HG03064 (cell line): Measurements from ENCODE around the gene GALNT8.

Experiments used
- ATAC-seq: cut with Tn5 transposase; IDR thresholded peaks from one replicate; pipeline ENCODE4 v1.9.1; 2021; ENCODE audit warnings: low read depth; ENCODE audit not compliant: unreplicated experiment

The GALNT8 gene

GRCh38 chr12:4791497-4791896, 71.3 kb downstream of the GALNT8 start:
- no peak for ATAC-seq

- no peak for ATAC-seq
These were observed 74.3 kb downstream of the GALNT8 start for GRCh38 chr12:4794491-4794890.

- ATAC-seq: no peak
These were observed 76.0 kb downstream of the GALNT8 start for GRCh38 chr12:4796216-4796615.

- no peak for ATAC-seq
These were observed 76.7 kb downstream of the GALNT8 start for GRCh38 chr12:4796694-4797482.

- no peak for ATAC-seq
These were observed 80.4 kb downstream of the GALNT8 start for GRCh38 chr12:4800555-4800954.

DNA sequence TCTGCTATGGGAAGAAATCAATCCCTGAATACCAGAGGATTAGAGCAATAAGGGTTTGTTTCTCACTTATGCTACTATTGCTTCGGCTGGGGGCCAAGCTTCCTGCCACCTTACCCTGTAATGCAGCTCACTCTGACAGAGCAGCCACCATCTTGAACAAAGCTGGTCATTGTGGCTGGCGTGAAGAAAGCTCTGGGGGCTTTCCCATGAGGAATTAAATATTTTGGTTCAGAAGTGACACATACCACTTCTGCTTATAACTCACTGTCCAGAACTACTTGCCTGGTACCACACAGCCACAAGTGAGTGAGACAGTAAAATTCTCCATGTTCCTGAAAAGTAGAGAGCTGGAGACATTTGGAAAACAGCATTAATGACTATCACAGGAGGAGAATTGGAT, 82.6 kb downstream of the GALNT8 start:
- no peak for ATAC-seq

- no peak for ATAC-seq
These were observed 86.4 kb downstream of the GALNT8 start for GRCh38 chr12:4806439-4807115.

GRCh38 chr12:4807116-4807783, 87.0 kb downstream of the GALNT8 start:
- no peak for ATAC-seq

DNA sequence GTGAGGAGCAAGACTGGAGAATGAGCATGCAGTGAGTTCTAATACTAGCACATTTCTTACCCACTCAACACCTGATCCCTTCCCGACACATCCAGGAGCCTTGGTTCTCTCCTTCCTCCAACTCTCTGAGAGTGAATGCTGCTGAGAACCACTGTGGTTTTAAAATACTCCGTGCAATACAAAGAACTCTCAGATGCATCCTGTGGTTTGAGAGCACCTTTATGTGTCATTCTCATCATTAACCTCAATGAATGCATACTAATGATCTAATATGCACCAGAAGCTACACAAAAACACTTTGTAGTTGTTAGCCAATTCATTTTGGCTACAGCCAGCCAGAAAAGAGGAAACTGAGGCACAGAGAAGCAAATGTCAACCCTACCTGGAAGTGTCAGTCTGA, 87.6 kb downstream of the GALNT8 start:
- no peak for ATAC-seq

- ATAC-seq: no peak
These were observed 88.8 kb downstream of the GALNT8 start for GRCh38 chr12:4809013-4809448.

- ATAC-seq: no peak
These were observed 89.4 kb downstream of the GALNT8 start for GRCh38 chr12:4809449-4810218.

DNA sequence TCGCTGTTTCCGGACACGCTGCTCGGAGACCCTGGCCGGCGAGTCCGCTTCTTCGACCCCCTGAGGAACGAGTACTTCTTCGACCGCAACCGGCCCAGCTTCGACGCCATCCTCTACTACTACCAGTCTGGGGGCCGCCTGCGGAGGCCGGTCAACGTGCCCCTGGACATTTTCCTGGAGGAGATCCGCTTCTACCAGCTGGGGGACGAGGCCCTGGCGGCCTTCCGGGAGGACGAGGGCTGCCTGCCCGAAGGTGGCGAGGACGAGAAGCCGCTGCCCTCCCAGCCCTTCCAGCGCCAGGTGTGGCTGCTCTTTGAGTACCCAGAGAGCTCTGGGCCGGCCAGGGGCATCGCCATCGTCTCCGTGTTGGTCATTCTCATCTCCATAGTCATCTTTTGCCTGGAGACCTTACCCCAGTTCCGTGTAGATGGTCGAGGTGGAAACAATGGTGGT, 90.0 kb downstream of the GALNT8 start:
- no peak for ATAC-seq

GRCh38 chr12:4812624-4813327, 92.6 kb downstream of the GALNT8 start:
- no peak for ATAC-seq

GRCh38 chr12:4813741-4814140, 93.5 kb downstream of the GALNT8 start:
- no peak for ATAC-seq

DNA sequence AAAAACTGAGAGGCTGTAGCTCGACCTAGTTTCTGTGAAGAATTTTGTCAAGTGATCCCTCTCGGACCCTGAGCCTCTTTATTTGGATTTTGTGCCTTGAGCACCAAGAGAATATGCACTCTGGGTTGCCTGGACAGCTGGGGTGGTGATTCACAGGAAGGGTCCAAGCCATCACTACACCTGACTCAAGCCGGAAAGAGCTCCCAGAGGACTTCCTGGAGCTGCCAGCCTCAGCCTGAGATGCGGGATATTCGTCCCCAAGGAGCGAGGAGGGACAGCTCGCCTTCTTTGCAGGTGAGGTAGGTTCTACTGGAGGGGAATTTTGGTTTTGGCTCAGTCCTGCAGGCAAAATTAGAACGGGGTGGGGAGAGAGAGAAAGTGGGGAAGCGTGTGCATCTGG, 94.3 kb downstream of the GALNT8 start:
- ATAC-seq: no peak

- no peak for ATAC-seq
These were observed 96.7 kb downstream of the GALNT8 start for GRCh38 chr12:4816744-4817525.

DNA sequence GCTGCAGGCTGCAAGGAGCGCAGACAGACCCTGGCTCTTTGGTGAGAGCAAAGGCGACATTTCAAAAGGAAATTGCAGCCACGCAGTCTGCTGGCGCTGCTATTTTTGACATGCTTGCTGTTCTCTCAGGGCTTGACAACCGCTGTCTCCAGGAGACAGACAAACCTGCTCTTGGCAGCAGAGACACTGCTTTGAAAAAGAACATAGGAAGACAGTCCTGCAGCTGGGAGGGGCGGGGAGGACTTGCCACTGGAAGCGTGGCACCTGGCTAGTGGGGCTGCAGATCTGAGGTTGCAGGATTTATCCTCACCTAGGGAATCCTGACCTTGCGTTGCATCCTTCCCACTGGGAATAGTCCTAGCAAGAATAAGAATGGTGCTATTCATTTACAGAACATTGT, 97.7 kb downstream of the GALNT8 start:
- ATAC-seq: no peak

DNA sequence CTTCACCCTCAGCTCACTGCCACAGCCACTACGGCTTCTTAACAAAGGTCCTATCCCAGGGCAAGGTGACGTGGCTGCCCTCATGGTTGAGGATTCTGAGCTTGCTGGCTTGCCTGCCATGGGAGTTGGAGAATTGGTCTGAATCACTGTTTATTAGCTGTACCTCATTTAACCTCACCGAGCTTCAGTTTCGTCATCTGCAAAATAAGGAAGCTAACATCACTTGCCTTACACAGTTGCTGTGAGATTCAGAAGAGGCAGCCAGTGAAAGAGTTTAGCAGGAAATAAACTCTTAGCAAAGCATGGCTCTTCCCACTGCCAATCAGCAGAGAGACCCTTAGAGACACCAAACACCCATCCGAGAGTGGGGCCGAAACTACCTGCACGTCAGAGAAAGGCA, 99.5 kb downstream of the GALNT8 start:
- ATAC-seq: no peak

- no peak for ATAC-seq
These were observed 100.8 kb downstream of the GALNT8 start for GRCh38 chr12:4820971-4821370.
